ENCODE results near the gene CAPN8.

Gene CAPN8

GRCh38 chr1:223654083-223654482 lies 11.4 kb downstream of the CAPN8 start:
- no peak for DNase-seq (ENCODE audit: low spot score)

GRCh38 chr1:223653431-223653830 lies 12.1 kb downstream of the CAPN8 start:
- DNase-seq (ENCODE audit: low spot score), result no peak

GRCh38 chr1:223653015-223653414 lies 12.5 kb downstream of the CAPN8 start:
- DNase-seq (ENCODE audit: low spot score), result no peak

GRCh38 chr1:223652436-223652941 lies 13.0 kb downstream of the CAPN8 start:
- DNase-seq (ENCODE audit: low spot score), result no peak

- no peak for DNase-seq (ENCODE audit: low spot score)
Measured at GRCh38 chr1:223651291-223651991, 14.1 kb downstream of the CAPN8 start.

DNA sequence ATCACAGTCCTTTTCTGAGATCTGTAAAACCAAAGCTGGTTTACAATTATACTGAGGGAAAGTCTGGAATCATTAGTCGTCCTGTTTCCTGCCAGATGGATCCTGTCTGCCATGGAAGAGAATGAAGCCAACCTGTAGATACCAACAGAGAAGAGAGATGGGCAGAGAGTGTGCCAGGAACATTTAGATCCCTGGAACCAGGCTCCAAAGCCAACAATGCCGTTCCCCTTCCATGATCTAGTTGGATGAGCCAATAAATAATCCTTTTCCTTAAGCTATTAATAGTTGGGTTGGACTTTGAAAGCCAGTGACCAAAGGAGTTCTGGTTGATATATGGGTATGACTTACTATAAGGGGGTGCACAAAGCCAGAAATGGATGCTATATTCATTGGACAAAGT lies 15.0 kb downstream of the CAPN8 start:
- DNase-seq (ENCODE audit: low spot score), result no peak

DNA sequence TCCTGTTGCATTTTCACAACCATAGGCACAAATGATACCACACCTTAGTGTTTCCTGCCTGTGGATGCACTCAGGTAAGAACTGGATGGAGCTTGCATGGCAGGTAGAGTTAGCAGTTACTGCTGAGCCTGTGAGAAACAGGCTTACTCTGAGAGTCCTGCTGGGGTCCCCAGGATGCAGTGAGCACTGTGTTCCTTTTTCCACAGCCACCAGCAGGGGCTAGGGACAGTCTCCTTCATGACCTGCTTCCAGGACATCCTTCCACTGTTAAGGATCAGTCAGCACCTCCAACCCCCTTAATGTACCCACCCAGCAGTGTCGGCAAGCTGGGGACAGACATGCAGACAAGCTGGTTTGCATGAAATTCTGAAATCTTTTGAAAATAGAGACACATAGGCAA lies 16.3 kb downstream of the CAPN8 start:
- no peak for DNase-seq (ENCODE audit: low spot score)

DNA sequence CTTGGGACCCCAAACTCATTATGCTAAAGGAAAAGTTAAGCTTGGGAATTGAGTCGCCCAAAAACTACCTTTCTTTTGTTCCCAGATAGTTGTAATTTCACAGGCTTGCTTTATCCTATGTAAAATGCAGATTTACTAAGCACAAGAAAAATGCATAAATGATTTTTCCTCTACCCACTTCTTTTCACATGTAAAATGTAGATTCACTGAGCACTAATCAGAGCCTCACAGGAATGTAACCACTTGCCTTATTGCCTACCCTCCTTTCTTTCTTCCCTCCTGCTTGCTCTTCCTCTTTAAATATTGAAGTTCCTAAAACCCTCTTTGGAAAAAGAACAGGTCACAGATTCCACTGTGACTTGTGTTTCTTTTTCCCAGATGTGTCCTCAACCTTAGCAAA lies 18.3 kb downstream of the CAPN8 start:
- DNase-seq (ENCODE audit: low spot score), result no peak

GRCh38 chr1:223645903-223646302 lies 19.6 kb downstream of the CAPN8 start:
- no peak for DNase-seq (ENCODE audit: low spot score)

DNA sequence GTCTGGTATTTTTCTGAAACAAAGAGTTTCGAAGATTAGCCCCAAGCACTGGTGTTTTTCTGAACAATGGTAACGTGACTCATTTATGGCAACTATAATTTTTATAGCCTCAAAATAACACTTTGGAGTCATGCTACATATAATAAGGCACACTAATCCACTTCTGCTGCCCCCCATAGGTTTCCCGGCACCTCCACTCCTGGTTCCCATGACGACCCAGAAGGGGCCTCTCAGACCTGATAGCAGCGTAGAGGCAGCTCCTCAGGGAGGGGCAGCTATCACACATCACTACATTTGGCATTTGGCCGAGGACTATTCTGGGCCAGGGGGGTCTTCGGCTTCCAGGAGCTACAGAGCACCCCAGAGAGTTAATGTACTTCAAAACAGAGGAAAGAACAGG lies 23.3 kb downstream of the CAPN8 start:
- DNase-seq (ENCODE audit: low spot score), result no peak

DNA sequence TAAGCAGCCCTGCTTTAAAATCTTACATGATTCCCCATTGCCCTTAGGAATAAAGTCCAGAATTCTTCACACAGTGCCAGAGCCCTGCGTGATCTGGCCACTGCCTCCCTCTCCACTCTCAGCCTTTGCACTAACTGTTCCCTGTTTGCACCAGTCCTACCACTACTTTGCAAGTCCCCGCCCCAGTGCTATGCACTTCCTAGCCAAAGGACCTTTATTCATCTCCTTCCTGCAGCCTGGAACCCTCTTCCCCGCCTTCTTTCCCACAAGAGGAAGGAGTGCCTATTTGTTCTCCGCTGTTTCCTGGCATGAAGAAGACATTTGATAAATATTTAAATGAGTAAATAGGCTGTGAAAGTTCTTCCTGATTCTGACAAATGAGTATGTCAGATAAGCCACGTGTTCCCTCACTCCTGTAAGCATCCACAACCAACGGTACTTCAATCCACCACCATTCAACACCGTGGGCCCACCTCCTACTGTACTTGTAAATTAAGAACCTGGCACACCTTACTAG lies 23.9 kb downstream of the CAPN8 start:
- no peak for DNase-seq (ENCODE audit: low spot score)

DNA sequence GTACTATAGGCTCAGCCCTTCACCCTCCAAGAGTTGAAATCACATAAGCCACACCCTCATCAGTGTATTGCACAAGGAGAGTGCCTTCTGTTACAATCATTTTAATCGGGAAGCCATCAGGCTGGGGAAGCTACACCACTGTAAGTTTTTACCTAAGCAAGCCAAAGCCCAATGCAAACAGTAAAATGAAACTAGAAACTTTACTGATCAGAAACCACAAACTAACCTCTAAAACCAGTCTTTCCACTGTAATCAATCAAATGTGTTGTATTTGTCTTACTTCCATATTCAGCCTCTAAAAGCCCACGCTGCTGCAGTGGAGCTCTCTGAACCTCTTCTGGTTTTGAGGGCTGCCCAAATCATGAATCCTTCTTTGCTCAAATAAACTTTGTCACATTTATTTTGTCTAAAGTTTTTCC lies 26.2 kb downstream of the CAPN8 start:
- DNase-seq (ENCODE audit: low spot score), result peak; percentile 19

DNA sequence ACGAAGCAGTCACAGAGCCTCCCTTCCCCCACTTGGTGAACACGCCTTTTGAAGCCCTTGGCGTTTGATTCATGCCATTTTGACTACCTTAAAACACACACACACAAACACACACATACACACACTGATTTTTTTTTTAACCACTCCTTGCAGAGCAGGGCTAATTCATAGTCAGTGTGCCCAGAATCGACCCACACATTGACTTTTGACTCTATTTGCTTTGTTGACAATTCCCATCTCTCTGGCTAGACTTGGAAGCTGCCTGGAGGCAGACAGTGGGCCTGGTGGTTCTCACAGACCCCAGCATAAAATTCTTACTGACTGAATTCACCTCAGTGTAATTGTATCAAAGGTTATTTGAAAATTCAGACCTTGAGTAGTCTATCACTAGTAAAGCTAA lies 30.3 kb downstream of the CAPN8 start:
- no peak for DNase-seq (ENCODE audit: low spot score)

GRCh38 chr1:223634423-223634822 lies 31.1 kb downstream of the CAPN8 start:
- no peak for DNase-seq (ENCODE audit: low spot score)

GRCh38 chr1:223631956-223632355 lies 33.5 kb downstream of the CAPN8 start:
- DNase-seq (ENCODE audit: low spot score), result no peak

DNA sequence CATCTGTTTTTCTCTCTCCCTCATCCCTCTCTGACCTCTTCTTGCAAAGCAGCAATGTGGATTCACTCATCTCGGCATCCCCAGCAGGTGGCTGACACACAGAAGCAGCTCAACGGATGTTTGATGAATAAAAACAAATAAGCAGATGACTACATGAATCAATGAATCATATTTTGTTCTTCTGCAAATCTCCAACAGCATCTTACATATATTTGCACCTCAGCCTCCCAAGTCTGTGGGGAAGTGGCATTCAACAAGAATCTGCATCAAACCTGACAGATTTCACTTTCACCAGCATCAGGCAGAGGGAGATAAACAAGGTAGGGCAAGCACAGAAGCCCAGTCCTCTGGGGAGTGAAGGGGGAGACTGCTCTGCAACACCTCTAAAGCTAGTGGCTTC lies 34.0 kb downstream of the CAPN8 start:
- no peak for DNase-seq (ENCODE audit: low spot score)

DNA sequence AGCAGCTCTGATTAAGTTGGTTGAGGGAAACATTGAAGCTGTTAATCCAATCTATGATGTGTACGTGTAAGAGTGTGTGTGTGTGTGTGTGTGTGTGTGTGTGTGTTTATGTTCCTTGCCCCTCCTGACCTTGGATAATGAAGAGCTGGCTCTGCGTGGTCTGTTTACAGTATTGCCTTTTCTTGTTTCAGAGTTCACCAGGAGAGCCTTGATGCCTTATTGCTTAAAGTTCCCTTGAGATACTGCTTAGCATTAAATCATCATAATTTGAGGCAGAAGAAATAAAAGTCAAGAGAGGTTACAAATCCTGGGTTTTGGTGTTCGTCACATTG lies 36.4 kb downstream of the CAPN8 start:
- DNase-seq (ENCODE audit: low spot score), result no peak

- DNase-seq (ENCODE audit: low spot score), result peak; percentile 32
Measured at GRCh38 chr1:223628233-223629125, 37.0 kb downstream of the CAPN8 start.

DNA sequence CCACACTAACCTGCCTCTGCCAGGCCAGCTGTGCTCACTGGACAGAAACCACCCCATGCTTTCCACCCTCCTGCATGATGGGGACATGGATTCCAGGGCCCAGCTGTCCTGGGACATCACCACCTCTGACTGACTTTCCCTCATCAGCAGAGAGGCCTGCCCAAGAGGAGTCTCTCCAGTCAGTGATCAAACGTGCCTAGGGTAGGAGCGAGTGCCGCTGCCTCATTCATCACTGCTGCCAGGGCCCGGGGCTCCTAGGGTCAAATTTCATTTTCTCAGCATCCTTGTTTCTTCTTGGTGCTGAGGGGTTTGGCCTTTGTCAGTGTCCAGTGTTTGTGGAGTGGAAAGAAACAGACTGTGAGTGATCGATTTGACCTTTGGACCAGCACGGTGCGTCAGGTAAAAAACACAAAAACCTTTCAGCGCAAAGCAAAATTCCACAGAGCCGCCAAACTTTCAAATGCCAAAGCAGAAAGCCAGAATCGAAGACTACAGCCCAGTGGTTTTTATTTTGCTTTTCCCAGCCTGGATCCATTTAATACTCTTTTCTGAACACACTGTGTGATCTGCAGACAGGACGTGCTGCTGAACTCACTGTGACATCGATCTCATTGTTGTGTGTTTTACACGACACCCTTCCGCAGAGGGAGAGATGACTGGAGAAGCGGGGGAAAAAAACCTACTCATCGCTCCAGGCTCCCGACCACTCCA lies 43.2 kb downstream of the CAPN8 start:
- DNase-seq (ENCODE audit: low spot score), result no peak

- DNase-seq (ENCODE audit: low spot score), result peak; percentile 57
Measured at GRCh38 chr1:223621312-223621734, 44.2 kb downstream of the CAPN8 start.

- no peak for DNase-seq (ENCODE audit: low spot score)
Measured at GRCh38 chr1:223620297-223620897, 45.1 kb downstream of the CAPN8 start.

GRCh38 chr1:223618680-223619079 lies 46.8 kb downstream of the CAPN8 start:
- no peak for DNase-seq (ENCODE audit: low spot score)

Data from activated CD4-positive, alpha-beta T cell treated with anti-CD3 and anti-CD28 coated beads, Interleukin-2, Interleukin-4, amounts not matched to agents 100 ng/mL and 50 ng/mL, durations not matched to agents 16 hours and 8 hours (primary cell).